AG09309 (cell line): ENCODE measurements around the gene MYO18A.

ENCODE experiments used
- DNase-seq: peaks from one replicate; pipeline ENCODE4 v3.0.0-alpha.2; 2010; ENCODE audit warnings: low read depth
- H3K4me3 ChIP-seq: 2 replicates; pipeline ENCODE4 v1.5.1; 2011; ENCODE audit warnings: mild to moderate bottlenecking, low read depth, low read length, moderate library complexity; ENCODE audit not compliant: control insufficient read depth
- TF ChIP-seq, protein P1 (sequence below): IDR thresholded peaks from 2 replicates; pipeline ENCODE4 v1.5.1; 2011; ENCODE audit warnings: mild to moderate bottlenecking, low read depth, low read length, inconsistent platforms; ENCODE audit not compliant: insufficient read depth, control insufficient read depth; ENCODE audit errors: missing control alignments

The MYO18A gene

GRCh38 chr17:29155227-29155965 lies 24.8 kb downstream of the MYO18A start:
- H3K4me3 ChIP-seq: no peak overlapping the region
- TF ChIP-seq, protein P1, sequence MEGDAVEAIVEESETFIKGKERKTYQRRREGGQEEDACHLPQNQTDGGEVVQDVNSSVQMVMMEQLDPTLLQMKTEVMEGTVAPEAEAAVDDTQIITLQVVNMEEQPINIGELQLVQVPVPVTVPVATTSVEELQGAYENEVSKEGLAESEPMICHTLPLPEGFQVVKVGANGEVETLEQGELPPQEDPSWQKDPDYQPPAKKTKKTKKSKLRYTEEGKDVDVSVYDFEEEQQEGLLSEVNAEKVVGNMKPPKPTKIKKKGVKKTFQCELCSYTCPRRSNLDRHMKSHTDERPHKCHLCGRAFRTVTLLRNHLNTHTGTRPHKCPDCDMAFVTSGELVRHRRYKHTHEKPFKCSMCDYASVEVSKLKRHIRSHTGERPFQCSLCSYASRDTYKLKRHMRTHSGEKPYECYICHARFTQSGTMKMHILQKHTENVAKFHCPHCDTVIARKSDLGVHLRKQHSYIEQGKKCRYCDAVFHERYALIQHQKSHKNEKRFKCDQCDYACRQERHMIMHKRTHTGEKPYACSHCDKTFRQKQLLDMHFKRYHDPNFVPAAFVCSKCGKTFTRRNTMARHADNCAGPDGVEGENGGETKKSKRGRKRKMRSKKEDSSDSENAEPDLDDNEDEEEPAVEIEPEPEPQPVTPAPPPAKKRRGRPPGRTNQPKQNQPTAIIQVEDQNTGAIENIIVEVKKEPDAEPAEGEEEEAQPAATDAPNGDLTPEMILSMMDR: no peak
- no peak for DNase-seq

GRCh38 chr17:29154516-29155226 lies 25.5 kb downstream of the MYO18A start:
- TF ChIP-seq, protein P1: no peak
- DNase-seq: no peak
- H3K4me3 ChIP-seq: no peak overlapping the region

DNA sequence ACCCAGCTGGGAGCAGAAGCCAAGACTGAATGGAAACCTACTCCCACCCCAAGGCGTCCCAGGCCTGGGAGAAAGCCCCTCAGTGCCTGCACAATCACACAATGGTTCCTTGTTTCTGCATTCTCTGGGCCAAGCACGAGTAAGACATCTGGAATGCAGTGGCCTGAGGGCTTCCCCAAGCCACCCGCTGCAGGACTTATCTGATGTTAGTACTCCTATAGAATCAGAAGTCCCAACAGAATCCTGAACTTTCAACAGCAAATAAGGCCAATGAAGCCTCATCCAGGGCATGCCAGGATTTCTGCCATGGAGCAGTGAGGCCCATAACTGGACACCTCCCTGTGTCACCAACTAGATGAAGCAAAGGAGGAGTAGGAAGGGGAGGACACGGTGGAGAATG lies 28.6 kb downstream of the MYO18A start:
- TF ChIP-seq, protein P1: no peak
- no peak for DNase-seq
- H3K4me3 ChIP-seq: no peak overlapping the region

DNA sequence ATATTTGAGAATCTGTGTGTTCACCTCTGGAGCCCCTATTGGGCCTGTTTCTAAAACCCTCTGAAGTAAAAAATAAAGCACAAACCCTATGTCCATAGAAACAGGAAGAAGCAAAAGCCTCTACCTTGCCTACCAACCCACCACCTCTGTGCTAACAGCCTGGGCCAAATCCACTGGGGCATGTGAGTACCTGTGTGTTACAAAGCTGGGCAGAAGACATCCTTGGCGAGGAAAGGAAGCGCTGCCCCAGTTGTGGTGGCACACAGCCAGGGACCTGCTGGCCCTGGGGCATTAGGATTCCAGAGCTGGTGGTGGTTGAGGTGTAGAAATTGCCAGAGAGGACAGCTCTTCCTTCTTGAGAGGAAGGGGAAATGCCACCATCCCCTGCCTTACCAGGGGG lies 30.0 kb downstream of the MYO18A start:
- TF ChIP-seq, protein P1: no peak
- no peak for DNase-seq
- H3K4me3 ChIP-seq: no peak overlapping the region

DNA sequence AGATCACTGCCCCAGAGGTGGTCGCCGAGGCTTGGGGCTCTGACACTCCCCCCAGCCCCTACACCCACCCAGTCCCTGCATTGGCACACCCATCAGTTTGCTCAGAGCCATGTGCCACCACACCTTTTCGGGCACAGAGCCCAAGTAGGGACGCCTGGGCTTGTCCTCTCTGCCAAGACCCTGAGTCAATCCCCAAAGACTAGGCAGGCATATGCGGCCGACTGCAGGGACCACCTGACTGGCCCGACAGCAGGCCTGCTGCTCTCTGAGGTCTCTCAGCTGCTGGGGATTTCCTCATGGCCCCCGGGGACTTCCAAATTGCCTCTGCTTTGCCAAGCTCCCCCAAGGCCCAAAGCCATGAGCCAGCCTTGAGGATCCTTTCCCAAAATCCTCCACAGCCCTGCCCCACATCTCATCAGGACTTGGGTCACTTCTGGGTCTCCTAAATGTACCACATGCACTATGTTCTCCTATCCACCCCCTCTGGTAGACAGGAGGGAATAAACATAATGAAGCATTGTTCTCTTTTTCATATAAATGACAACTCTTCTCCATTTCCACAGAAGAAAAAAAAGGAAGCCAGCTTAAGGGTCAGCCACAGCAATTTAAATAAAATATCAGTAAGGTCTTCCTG lies 30.6 kb downstream of the MYO18A start:
- no peak for DNase-seq
- peak overlapping the region; percentile 44 for H3K4me3 ChIP-seq
- TF ChIP-seq, protein P1: no peak

GRCh38 chr17:29148790-29149430 lies 31.3 kb downstream of the MYO18A start:
- TF ChIP-seq, protein P1: peak; percentile 89
- peak overlapping the region; percentile 44 for H3K4me3 ChIP-seq
- no peak for DNase-seq
